H9 (cell line): Measurements from ENCODE around the gene TMC4. TPM values are rescaled to one million over a fixed set of nuclear protein-coding genes. Genes with fewer than 3 reads are reported as not detected.

ENCODE experiments used
- DNase-seq: peaks from one replicate; pipeline ENCODE4 v3.0.0-alpha.2; 2017
- H2AFZ ChIP-seq: one replicate; pipeline ENCODE4 v1.6.1; 2013; ENCODE audit warnings: mild to moderate bottlenecking, low read length, control low read depth, moderate library complexity
- H2AK5ac ChIP-seq: 2 replicates; pipeline ENCODE4 v1.6.1; 2013; ENCODE audit warnings: low read length, control low read depth, mixed read lengths; ENCODE audit not compliant: insufficient read length
- H2BK120ac ChIP-seq: one replicate; pipeline ENCODE4 v1.6.1; 2013; ENCODE audit warnings: low read depth, mild to moderate bottlenecking, low read length, control low read depth, inconsistent platforms; ENCODE audit not compliant: poor library complexity, severe bottlenecking
- H2BK12ac ChIP-seq: 2 replicates; pipeline ENCODE4 v1.6.1; 2013; ENCODE audit warnings: low read length, control low read depth, mixed read lengths, low read depth; ENCODE audit not compliant: insufficient read length
- H2BK15ac ChIP-seq: 2 replicates; pipeline ENCODE4 v1.6.1; 2013; ENCODE audit warnings: low read depth, low read length, control low read depth
- H2BK20ac ChIP-seq: one replicate; pipeline ENCODE4 v1.6.1; 2013; ENCODE audit warnings: low read depth, mild to moderate bottlenecking, low read length, control low read depth, inconsistent platforms; ENCODE audit not compliant: poor library complexity, severe bottlenecking
- H2BK5ac ChIP-seq: 2 replicates; pipeline ENCODE4 v1.6.1; 2013; ENCODE audit warnings: low read length, control low read depth, mixed read lengths; ENCODE audit not compliant: insufficient read length
- H3K14ac ChIP-seq: 2 replicates; pipeline ENCODE4 v1.6.1; 2013; ENCODE audit warnings: low read length, control low read depth; ENCODE audit not compliant: insufficient read depth
- H3K18ac ChIP-seq: 2 replicates; pipeline ENCODE4 v1.6.1; 2013; ENCODE audit warnings: low read depth, mild to moderate bottlenecking, mixed read lengths, low read length, control low read depth; ENCODE audit not compliant: insufficient read length
- H3K23ac ChIP-seq: 2 replicates; pipeline ENCODE4 v1.6.1; 2013; ENCODE audit warnings: low read length, control low read depth, mixed read lengths, low read depth; ENCODE audit not compliant: insufficient read length
- H3K23me2 ChIP-seq: 2 replicates; pipeline ENCODE4 v1.6.1; 2013; ENCODE audit warnings: low read depth, mild to moderate bottlenecking, mixed read lengths, low read length, control low read depth; ENCODE audit not compliant: insufficient read length, poor library complexity, severe bottlenecking
- H3K27ac ChIP-seq: 2 replicates; pipeline ENCODE4 v1.5.1; 2013; ENCODE audit warnings: low read length, control low read depth, mixed read lengths, low read depth; ENCODE audit not compliant: insufficient read length
- H3K27me3 ChIP-seq: 2 replicates; pipeline ENCODE4 v1.6.1; 2013; ENCODE audit warnings: low read length, control low read depth, inconsistent platforms; ENCODE audit not compliant: insufficient read depth
- H3K4ac ChIP-seq: 2 replicates; pipeline ENCODE4 v1.6.1; 2013; ENCODE audit warnings: low read depth, mild to moderate bottlenecking, control low read depth, inconsistent platforms, low read length, moderate library complexity
- H3K4me1 ChIP-seq: 2 replicates; pipeline ENCODE4 v1.6.1; 2013; ENCODE audit warnings: low read length, control low read depth, inconsistent platforms; ENCODE audit not compliant: insufficient read depth
- H3K4me2 ChIP-seq: 2 replicates; pipeline ENCODE4 v1.6.1; 2013; ENCODE audit warnings: low read length, control low read depth, mixed read lengths; ENCODE audit not compliant: insufficient read length, insufficient read depth
- H3K56ac ChIP-seq: 2 replicates; pipeline ENCODE4 v1.6.1; 2013; ENCODE audit warnings: low read depth, mild to moderate bottlenecking, mixed read lengths, low read length, control low read depth; ENCODE audit not compliant: insufficient read length
- H3K79me1 ChIP-seq: 2 replicates; pipeline ENCODE4 v1.6.1; 2013; ENCODE audit warnings: low read depth, mild to moderate bottlenecking, moderate library complexity, low read length, control low read depth, inconsistent platforms; ENCODE audit not compliant: insufficient read depth, poor library complexity, severe bottlenecking
- H3K79me2 ChIP-seq: 2 replicates; pipeline ENCODE4 v1.6.1; 2013; ENCODE audit warnings: low read length, control low read depth, inconsistent platforms; ENCODE audit not compliant: insufficient read depth
- H3K9ac ChIP-seq: 2 replicates; pipeline ENCODE4 v1.6.1; 2013; ENCODE audit warnings: low read length, control low read depth, mixed read lengths; ENCODE audit not compliant: insufficient read length; ENCODE audit errors: extremely low read depth
- H3K9me3 ChIP-seq: one replicate; pipeline ENCODE4 v1.6.1; 2013; ENCODE audit warnings: low read depth, low read length, inconsistent platforms; ENCODE audit not compliant: control insufficient read depth
- H3T11ph ChIP-seq: one replicate; pipeline ENCODE4 v1.6.1; 2013; ENCODE audit warnings: mild to moderate bottlenecking, low read length, control low read depth, inconsistent platforms
- H4K20me1 ChIP-seq: one replicate; pipeline ENCODE4 v1.6.1; 2013; ENCODE audit not compliant: control insufficient read depth, insufficient read length, insufficient read depth
- H4K5ac ChIP-seq: 2 replicates; pipeline ENCODE4 v1.6.1; 2013; ENCODE audit warnings: low read depth, mild to moderate bottlenecking, mixed read lengths, low read length, control low read depth; ENCODE audit not compliant: insufficient read length
- H4K8ac ChIP-seq: replicated peaks from 2 replicates; pipeline ENCODE4 v1.6.1; 2013; ENCODE audit warnings: low read length, control low read depth, mixed read lengths, low read depth; ENCODE audit not compliant: insufficient read length
- H4K91ac ChIP-seq: 2 replicates; pipeline ENCODE4 v1.6.1; 2013; ENCODE audit warnings: low read depth, mild to moderate bottlenecking, moderate library complexity, mixed read lengths, low read length, control low read depth; ENCODE audit not compliant: insufficient read length
- H3K27ac Mint-ChIP-seq, 3 experiments: 2 replicates in 2 of 3; 3 replicates in 1 of 3; pipeline ENCODE4 v1.8.0; 2020 to 2021; ENCODE audit warnings: mixed read lengths in 3 of 3, mild to moderate bottlenecking in 1 of 3, moderate library complexity in 1 of 3
- H3K27me3 Mint-ChIP-seq: 2 replicates; pipeline ENCODE4 v1.8.0; 2021; ENCODE audit warnings: low read depth, mild to moderate bottlenecking, moderate library complexity, mixed read lengths
- H3K36me3 Mint-ChIP-seq, 3 experiments: 2 replicates in 2 of 3; 3 replicates in 1 of 3; pipeline ENCODE4 v1.8.0; 2020 to 2021; ENCODE audit warnings: low read depth in 3 of 3, mixed read lengths in 3 of 3; ENCODE audit not compliant: insufficient read depth in 1 of 3
- H3K4me1 Mint-ChIP-seq, 2 experiments: 2 replicates each; pipeline ENCODE4 v1.8.0; 2020; ENCODE audit warnings: mixed read lengths in 2 of 2
- H3K4me3 Mint-ChIP-seq, 2 experiments: 2 replicates in 1 of 2; 3 replicates in 1 of 2; pipeline ENCODE4 v1.8.0; 2020 to 2021; ENCODE audit warnings: mild to moderate bottlenecking in 2 of 2, mixed read lengths in 2 of 2, moderate library complexity in 1 of 2
- H3K9me3 Mint-ChIP-seq, 2 experiments: 2 replicates in 1 of 2; 3 replicates in 1 of 2; pipeline ENCODE4 v1.8.0; 2020; ENCODE audit warnings: mild to moderate bottlenecking in 2 of 2, mixed read lengths in 2 of 2, moderate library complexity in 1 of 2
- WGBS: extraction: QIAGEN DNeasy Blood & Tissue Kit; methylation state at CpG from one replicate; pipeline ENCODE4 v1.1.7; 2013; ENCODE audit warnings: missing lambda C conversion rate, low lambda C conversion rate, mixed read lengths; ENCODE audit not compliant: insufficient read length; ENCODE audit errors: extremely low coverage; 5-methylcytosine and 5-hydroxymethylcytosine counted together
- total RNA-seq: library from RNA; stranded (reverse); gene quantifications from 2 replicates; pipeline ENCODE4 v1.2.1, GENCODE V29; 2021
- TF ChIP-seq, protein P1 (sequence below): fragments of 200-600 bp; sonication (generic); conservative IDR thresholded peaks from 3 replicates; pipeline ENCODE4 v1.8.0; 2021; ENCODE audit warnings: antibody characterized with exemption, mild to moderate bottlenecking

TMC4 gene
- total RNA-seq, 1 experiment from 2014 or later: 12.2 TPM

DNA sequence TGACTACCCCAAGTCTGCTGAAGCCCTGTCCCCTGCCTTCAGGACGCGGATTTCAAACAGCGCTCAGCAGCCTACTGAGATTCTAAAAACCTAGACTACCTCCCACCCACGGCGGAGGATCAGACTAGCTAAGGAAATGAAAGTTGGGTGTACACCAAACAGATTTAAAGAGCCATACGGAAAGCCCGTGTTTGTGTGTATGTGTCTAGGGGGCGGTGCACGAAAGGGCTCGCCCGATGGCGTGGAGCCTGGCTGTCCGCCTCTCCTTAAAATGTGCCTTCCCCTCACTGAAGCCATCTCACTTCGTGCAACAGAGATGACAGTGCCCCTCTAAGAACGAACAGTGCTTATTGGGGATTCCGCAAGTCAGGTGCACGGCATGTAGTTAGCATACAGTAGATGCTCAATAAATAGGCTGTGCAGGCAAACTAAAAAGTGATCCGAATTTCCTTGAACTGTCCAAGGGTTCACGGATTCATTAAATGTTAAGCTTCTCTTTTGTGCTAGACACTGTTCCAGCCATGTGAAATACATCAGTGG is 14.1 kb downstream of the TMC4 start:
- Histone ChIP-seq H2BK20ac (no peak overlapping the region), H3K56ac (no peak overlapping the region), H2BK120ac (no peak overlapping the region), H3K9ac (peak overlapping the region; percentile 64), H3K79me1 (no peaks in the 10 kb centered on the region), H3K4ac (no peak overlapping the region), H3K27me3 (no peaks in the 10 kb centered on the region), H3K4me2 (peak overlapping the region; percentile 95), H4K8ac (no peak overlapping the region), H3K14ac (no peak overlapping the region), H4K20me1 (no peaks in the 10 kb centered on the region), H3K4me1 (no peaks in the 10 kb centered on the region), H3K23ac (no peak overlapping the region), H3K18ac (no peak overlapping the region), H2AK5ac (no peak overlapping the region), H2AFZ (no peak overlapping the region), H3T11ph (no peak overlapping the region), H2BK5ac (no peak overlapping the region), H3K9me3 (no peaks in the 10 kb centered on the region), H3K23me2 (peaks cover 13% of the 10 kb centered on the region), H4K91ac (no peak overlapping the region), H3K79me2 (no peaks in the 10 kb centered on the region; the same call in 1 of the 2 replicates), H4K5ac (no peak overlapping the region), H3K27ac (no peak overlapping the region), H2BK12ac (no peak overlapping the region), H2BK15ac (no peak overlapping the region)
- no CpG with 5 or more reads among the region's 19 CpGs for WGBS
- Mint-ChIP-seq H3K36me3 (peaks cover 21 to 40% (median 37%) of the 10 kb centered on the region in 3 experiments), H3K27me3 (peaks cover 23% of the 10 kb centered on the region), H3K27ac (peak overlapping the region; percentile 15 to 94 (median 52); a peak in 6 of 7 replicates), H3K4me3 (peak overlapping the region; percentile 99 to 100), H3K9me3 (peaks cover 0 to 3% of the 10 kb centered on the region in 2 experiments; a peak in 2 of 5 replicates), H3K4me1 (peaks cover 25 to 32% of the 10 kb centered on the region in 2 experiments)
- no peak for DNase-seq
- TF ChIP-seq, protein P1, sequence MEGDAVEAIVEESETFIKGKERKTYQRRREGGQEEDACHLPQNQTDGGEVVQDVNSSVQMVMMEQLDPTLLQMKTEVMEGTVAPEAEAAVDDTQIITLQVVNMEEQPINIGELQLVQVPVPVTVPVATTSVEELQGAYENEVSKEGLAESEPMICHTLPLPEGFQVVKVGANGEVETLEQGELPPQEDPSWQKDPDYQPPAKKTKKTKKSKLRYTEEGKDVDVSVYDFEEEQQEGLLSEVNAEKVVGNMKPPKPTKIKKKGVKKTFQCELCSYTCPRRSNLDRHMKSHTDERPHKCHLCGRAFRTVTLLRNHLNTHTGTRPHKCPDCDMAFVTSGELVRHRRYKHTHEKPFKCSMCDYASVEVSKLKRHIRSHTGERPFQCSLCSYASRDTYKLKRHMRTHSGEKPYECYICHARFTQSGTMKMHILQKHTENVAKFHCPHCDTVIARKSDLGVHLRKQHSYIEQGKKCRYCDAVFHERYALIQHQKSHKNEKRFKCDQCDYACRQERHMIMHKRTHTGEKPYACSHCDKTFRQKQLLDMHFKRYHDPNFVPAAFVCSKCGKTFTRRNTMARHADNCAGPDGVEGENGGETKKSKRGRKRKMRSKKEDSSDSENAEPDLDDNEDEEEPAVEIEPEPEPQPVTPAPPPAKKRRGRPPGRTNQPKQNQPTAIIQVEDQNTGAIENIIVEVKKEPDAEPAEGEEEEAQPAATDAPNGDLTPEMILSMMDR: no peak
